Measurements from ENCODE around the gene MRM3.
"Not testable (repeated sequence)": the region's sequence is repeated elsewhere in the genome, so short reads cannot be mapped to it uniquely, and the experiment has no call there.

MRM3 gene

GRCh38 chr17:755319-755961, 26.7 kb upstream of the MRM3 start:
- not testable (repeated sequence) for DNase-seq

DNA sequence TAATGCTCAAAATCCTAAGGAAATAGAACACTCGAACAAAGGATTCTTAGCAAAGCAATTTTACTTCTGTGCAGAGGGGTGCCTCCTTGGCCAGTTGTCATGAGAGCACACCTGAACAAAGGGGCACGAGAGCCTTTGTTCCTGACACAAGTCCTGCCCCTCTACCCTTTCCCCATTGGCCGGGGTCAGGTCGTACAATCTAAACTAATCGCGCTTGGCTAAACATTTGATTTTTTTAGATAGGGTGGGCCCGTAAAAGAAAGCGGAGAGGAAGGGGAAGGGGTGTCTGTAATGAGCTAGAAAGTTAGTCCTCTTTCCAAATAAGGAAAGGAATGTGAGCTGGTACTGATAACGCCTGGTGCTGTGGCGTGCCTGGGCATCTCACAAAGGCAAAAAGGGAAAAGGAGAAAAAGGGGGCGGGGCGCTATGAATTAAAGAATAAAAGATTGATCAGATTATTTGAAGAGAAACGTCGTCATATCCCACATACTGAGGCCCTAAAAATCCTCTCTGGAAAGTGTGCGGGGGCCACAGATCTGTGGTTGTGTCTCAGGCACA, 26.1 kb upstream of the MRM3 start:
- not testable (repeated sequence) for DNase-seq

GRCh38 chr17:759964-760363, 22.2 kb upstream of the MRM3 start:
- no peak for DNase-seq

- no peak for DNase-seq
These were observed 21.8 kb upstream of the MRM3 start for GRCh38 chr17:760371-760770.

DNA sequence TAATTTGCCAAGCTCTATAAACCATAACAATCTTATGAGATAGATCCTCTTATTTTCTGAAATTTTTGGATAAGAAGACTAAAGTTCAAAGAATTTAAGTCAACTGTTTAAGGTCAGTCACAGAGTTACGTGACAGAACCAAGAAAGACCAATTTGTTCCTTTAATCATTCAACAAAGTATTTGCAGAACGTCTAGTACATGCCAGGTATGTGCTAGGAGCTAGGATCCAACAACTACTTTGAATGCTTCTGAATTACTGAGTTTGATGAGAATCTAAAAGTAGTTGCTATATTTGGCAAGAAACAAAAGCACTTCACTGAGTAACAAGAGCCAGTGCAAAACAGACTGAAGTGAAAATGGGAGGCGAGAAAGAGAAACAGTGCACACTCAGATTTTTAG, 15.1 kb upstream of the MRM3 start:
- no peak for DNase-seq

DNA sequence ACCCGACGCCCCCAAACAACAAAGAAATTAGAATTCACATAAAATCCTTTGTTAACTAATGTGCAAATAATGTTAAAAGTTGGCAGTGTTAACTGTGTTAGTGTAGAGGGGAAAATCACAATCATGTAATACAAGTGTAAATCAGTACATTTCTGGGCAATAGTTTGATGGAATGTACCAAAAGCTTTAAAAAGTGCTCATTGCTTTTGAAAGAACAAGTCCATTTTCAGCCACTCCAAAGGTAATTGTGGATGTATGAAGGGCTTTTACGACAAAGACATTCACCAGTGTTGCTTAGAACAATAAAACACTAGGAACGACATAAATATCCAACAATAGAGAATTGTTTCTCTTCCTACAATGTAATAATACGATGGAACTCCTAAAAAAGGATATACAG, 9.1 kb upstream of the MRM3 start:
- DNase-seq = no peak

- DNase-seq = no peak
These were observed 8.5 kb upstream of the MRM3 start for GRCh38 chr17:773467-774312.

GRCh38 chr17:774313-774584, 7.9 kb upstream of the MRM3 start:
- no peak for DNase-seq

DNA sequence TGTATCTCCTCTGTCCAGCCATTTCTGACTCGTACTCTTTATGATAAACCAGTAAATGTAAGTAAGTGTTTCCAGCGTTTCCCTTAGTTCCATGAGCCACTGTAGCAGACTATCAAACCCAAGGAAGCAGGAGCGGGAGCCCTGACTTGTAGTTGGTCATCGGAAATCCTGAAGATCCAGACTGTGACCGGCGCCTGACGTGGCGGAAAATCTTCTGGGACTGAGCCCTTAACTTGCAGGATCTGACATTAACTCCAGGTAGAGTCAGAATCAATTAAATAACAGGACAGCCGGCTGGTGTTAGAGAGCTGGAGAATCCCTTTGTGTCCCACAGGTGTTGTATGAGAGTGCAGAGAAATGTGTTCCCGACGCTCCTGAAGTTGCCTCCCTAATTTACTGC, 4.1 kb upstream of the MRM3 start:
- no peak for DNase-seq

DNA sequence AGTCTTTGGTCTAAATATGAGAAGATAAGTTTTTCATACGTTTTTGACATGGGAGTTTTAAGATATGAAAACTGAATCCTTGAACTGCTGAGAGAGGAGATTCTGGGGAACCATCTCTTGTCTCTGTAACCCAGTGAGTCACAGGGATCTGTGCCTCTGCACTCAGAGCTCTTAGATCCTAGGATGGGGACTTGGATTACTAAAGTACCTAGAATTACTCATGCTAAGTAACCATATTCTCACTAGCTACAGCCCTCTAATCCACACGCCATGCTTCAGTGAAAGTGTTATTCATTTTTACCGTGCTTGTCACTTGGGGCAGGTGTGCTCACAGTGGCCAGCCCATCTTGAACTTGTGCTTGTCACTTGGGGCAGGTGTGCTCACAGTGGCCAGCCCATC, 2.0 kb downstream of the MRM3 start:
- no peak for DNase-seq

DNA sequence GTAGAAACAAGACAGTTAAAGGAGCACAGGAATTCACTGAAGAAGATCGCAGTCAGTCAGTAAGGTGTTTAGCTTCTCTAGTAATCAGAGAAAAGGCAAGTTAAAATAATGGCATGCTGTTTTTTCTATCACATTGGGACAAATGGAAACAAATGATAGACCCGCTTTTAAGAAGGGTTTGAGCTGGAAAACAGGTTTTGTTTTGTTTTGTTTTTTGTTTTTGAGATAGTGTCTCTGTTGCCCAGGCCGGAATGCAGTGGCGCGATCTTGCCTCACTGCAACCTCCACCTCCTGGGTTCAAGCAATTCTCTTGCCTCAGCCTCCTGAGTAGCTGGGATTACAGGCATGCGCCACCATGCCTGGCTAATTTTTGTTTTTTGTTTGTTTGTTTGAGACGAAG, 3.7 kb downstream of the MRM3 start:
- DNase-seq = not testable (repeated sequence)

DNA sequence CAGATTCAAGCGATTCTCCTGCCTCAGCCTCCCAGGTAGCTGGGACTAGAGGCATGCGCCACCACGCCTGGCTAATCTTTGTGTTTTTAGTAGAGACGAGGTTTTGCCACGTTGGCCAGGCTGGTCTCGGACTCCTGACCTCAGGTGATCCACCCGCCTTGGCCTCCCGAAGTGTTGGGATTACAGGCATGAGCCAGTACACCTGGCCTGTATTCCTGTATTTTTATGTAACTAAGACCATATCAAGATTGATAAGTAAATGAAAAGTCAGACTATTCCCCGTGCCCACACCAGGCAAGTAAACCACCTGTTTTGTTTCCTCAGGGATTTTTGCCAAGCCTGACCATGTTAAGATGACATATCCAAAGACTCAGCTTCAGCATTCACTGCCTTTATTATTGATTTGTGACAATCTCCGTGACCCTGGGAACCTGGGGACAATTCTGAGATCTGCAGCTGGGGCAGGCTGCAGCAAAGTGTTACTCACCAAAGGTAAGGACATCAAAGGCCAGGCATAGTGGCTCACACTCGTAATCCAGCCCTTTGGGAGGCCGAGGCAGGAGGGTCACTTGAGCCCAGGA, 5.6 kb downstream of the MRM3 start:
- no peak for DNase-seq

DNA sequence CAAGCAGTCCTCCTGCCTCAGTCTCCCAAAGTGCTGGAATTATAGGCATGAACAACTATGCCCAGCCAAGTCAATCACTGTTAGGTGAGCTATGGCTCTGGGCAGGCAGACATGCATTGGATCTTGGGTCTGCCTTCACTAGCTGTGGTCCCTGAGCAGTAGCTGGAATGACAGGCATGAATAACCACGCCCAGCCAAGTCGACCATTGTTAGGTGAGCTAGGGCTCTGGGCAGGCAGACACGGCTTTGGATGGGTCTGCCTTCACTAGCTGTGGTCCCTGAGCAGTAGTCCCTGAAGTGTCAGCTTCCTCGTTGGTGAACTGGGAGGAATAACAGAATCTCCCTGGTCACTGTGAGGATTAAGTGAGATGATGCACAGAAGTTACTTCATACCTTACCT, 6.4 kb downstream of the MRM3 start:
- DNase-seq = no peak

- DNase-seq = no peak
These were observed 7.1 kb downstream of the MRM3 start for GRCh38 chr17:789160-789840.

DNA sequence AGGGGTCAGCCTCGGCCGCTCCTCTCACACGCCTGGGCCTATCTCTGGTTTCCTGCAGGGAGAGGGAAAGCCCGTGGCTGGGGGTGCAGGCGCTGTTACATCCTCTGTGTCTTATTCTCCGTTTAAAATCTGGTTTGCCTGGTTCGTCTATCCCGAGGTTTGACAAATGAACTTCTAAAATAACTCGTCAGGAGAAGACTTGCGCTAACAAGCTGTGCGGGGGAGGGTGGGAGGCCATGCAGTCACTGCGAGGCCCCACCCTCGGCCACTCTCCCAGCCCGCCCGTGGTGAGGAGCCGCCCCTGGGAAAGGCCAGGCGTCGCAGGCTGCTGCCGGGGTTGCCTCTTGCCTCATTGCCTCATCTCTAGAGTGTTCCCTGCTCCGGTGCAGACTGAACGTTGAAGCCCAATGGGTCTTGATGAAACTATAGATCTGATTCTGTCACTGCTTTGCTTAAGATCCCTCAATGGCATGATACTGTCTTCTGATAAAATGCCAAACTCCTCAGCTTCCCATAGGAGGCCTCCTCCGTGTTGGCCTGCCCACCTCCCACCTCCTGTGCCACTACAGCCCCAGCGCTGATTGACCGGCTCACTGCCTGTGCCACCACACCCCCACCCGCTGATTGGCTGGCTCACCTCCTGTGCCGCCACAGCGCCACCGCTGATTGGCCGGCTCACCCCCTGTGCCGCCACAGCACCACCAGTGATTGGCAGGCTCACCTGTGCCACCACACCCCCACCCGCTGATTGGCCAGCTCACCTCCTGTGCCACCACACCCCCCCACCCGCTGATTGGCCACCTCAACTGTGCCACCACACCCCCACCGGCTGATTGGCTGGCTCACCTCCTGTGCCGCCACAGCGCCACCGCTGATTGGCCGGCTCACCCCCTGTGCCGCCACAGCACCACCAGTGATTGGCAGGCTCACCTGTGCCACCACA, 8.0 kb downstream of the MRM3 start:
- DNase-seq = not testable (repeated sequence)

DNA sequence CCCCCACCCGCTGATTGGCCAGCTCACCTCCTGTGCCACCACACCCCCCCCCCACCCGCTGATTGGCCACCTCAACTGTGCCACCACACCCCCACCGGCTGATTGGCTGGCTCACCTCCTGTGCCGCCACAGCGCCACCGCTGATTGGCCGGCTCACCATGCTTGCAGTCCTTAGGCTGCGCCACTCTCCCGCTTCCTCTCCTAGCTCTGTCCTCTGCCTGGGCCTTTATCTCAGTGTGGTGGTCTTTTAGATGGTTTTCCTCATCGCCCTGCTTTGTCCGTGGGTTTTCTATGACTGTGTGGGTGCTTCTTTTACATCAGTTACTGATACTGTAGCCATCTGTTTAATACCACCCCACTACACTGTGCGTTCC, 8.7 kb downstream of the MRM3 start:
- DNase-seq = not testable (repeated sequence)

- no peak for DNase-seq
These were observed 9.7 kb downstream of the MRM3 start for GRCh38 chr17:791829-792228.

- no peak for DNase-seq
These were observed 10.1 kb downstream of the MRM3 start for GRCh38 chr17:792277-792676.

- no peak for DNase-seq
These were observed 12.7 kb downstream of the MRM3 start for GRCh38 chr17:794876-795275.

- DNase-seq = no peak
These were observed 13.1 kb downstream of the MRM3 start for GRCh38 chr17:795276-795675.

DNA sequence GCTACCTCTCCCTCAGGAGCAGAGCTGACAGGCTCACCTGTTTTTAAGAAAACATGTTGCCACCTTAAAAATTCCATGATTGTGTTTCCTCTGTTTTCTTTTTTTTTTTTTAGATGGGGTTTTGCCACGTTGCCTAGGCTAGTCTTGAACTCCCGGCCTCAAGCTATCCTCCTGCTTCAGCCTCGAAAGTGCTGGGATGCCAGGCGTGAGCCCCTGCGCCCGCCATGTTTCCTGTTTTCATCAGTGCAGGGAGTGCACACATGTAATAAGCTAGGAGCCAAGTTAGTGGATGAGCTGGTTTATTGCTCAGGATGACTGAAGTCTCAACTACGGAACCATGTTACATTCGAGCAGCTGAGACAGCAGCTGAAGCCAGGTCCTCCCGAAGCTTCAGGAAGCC, 13.6 kb downstream of the MRM3 start:
- no peak for DNase-seq

DNA sequence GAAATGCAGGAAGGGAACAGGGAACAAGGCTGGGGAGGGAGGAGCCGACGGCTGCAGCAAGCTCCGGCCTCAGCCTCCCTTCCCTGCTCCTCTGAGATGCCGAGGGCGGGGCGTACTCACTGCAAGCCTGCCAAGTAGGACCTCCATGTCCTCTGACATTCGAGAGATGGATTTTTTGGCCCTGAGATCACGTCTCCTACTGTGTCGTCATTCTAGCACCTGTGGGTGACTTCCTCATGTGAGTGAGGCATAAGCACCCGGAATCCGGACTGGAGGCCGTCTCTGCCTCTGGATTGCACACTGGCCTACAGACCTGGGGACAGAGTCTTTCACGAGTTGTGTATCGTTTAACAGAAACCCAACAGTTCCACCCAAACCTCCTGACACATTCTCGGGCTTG, 14.5 kb downstream of the MRM3 start:
- no peak for DNase-seq

Measured in GDM1 (cell line).